ENCODE measurements around the gene PRICKLE4. TPM values are rescaled to one million over a fixed set of nuclear protein-coding genes. Genes with fewer than 3 reads are reported as not detected.

Gene PRICKLE4
- total and polyA plus RNA-seq, 2 of the 13 experiments (the other 11 are each of a cell fraction or from before 2014, with no cell fraction given): 0.92 to 1.2 TPM

DNA sequence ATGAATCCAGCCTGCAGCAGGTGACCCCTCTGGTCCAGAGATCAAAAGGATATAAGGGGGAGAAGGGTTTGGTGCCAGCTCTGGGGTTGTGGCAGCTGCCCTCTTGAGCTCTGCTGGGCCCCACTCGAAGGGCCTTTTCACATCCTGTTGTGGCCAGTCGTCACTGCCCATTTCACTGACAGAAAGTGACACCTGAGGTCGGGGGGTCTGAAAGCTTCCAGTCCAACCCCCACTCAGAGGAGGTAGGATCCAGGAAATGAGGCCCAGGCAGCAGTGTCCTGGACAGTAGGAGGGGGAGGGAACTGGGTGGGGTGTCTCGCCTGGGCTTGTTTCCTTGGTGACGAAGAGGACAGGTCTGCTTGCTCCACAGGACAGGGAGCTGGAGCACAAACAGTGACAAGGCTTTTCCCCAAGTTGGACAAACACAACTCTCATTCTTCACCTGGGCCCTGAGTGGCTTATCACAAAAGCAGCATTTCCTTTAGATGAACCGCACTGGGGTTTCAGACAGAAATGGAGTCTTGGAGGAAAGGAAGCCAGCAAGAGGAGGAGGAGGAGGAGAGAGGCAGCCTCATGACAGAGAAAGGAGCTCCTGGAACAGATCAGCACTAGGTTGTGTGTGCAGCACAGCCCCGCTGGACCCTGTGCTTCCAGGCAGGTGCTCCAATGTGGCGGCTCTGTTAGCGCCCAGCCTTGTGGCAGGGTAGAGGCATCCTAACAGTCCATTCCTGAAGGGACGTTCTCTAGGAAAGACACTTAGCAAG, 11.9 kb upstream of the PRICKLE4 start (continued):
- TF ChIP-seq, protein P1, sequence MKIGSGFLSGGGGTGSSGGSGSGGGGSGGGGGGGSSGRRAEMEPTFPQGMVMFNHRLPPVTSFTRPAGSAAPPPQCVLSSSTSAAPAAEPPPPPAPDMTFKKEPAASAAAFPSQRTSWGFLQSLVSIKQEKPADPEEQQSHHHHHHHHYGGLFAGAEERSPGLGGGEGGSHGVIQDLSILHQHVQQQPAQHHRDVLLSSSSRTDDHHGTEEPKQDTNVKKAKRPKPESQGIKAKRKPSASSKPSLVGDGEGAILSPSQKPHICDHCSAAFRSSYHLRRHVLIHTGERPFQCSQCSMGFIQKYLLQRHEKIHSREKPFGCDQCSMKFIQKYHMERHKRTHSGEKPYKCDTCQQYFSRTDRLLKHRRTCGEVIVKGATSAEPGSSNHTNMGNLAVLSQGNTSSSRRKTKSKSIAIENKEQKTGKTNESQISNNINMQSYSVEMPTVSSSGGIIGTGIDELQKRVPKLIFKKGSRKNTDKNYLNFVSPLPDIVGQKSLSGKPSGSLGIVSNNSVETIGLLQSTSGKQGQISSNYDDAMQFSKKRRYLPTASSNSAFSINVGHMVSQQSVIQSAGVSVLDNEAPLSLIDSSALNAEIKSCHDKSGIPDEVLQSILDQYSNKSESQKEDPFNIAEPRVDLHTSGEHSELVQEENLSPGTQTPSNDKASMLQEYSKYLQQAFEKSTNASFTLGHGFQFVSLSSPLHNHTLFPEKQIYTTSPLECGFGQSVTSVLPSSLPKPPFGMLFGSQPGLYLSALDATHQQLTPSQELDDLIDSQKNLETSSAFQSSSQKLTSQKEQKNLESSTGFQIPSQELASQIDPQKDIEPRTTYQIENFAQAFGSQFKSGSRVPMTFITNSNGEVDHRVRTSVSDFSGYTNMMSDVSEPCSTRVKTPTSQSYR (CRISPR knock-in tag; IDR thresholded peaks at IDR 0.05; ENCODE audit: borderline replicate concordance): peak; percentile 83
- TF ChIP-seq NCOA5 (CRISPR knock-in tag; IDR thresholded peaks at IDR 0.05): no peak
- TF ChIP-seq, protein P2, sequence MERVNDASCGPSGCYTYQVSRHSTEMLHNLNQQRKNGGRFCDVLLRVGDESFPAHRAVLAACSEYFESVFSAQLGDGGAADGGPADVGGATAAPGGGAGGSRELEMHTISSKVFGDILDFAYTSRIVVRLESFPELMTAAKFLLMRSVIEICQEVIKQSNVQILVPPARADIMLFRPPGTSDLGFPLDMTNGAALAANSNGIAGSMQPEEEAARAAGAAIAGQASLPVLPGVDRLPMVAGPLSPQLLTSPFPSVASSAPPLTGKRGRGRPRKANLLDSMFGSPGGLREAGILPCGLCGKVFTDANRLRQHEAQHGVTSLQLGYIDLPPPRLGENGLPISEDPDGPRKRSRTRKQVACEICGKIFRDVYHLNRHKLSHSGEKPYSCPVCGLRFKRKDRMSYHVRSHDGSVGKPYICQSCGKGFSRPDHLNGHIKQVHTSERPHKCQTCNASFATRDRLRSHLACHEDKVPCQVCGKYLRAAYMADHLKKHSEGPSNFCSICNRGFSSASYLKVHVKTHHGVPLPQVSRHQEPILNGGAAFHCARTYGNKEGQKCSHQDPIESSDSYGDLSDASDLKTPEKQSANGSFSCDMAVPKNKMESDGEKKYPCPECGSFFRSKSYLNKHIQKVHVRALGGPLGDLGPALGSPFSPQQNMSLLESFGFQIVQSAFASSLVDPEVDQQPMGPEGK (CRISPR knock-in tag; IDR thresholded peaks at IDR 0.05): peak; percentile 89
- peak; percentile 55 for TF ChIP-seq HDAC2 (CRISPR knock-in tag; IDR thresholded peaks at IDR 0.05)
- no peak for TF ChIP-seq ZNF547 (CRISPR knock-in tag; IDR thresholded peaks at IDR 0.05)
- TF ChIP-seq EED (CRISPR knock-in tag; IDR thresholded peaks at IDR 0.05): no peak
- TF ChIP-seq, protein P3, sequence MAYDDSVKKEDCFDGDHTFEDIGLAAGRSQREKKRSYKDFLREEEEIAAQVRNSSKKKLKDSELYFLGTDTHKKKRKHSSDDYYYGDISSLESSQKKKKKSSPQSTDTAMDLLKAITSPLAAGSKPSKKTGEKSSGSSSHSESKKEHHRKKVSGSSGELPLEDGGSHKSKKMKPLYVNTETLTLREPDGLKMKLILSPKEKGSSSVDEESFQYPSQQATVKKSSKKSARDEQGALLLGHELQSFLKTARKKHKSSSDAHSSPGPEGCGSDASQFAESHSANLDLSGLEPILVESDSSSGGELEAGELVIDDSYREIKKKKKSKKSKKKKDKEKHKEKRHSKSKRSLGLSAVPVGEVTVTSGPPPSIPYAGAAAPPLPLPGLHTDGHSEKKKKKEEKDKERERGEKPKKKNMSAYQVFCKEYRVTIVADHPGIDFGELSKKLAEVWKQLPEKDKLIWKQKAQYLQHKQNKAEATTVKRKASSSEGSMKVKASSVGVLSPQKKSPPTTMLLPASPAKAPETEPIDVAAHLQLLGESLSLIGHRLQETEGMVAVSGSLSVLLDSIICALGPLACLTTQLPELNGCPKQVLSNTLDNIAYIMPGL (CRISPR knock-in tag; IDR thresholded peaks at IDR 0.05; ENCODE audit: borderline replicate concordance in 1 of 2, low read depth in 1 of 2): no peak; a peak in 1 of 4 replicates
- TF ChIP-seq, protein P4, sequence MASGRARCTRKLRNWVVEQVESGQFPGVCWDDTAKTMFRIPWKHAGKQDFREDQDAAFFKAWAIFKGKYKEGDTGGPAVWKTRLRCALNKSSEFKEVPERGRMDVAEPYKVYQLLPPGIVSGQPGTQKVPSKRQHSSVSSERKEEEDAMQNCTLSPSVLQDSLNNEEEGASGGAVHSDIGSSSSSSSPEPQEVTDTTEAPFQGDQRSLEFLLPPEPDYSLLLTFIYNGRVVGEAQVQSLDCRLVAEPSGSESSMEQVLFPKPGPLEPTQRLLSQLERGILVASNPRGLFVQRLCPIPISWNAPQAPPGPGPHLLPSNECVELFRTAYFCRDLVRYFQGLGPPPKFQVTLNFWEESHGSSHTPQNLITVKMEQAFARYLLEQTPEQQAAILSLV (CRISPR knock-in tag; IDR thresholded peaks at IDR 0.05; ENCODE audit: borderline replicate concordance): no peak
- TF ChIP-seq TBX2 (CRISPR knock-in tag; IDR thresholded peaks at IDR 0.05; ENCODE audit: borderline replicate concordance): peak; percentile 91
- no peak; the same call in 1 of the 2 replicates for TF ChIP-seq NFKB2 (CRISPR knock-in tag; IDR thresholded peaks at IDR 0.05; ENCODE audit: borderline replicate concordance)
- peak; percentile 68; the same call in 1 of the 2 replicates for TF ChIP-seq SALL2 (CRISPR knock-in tag; IDR thresholded peaks at IDR 0.05)
- no peak for TF ChIP-seq ZSCAN21 (CRISPR knock-in tag; IDR thresholded peaks at IDR 0.05; ENCODE audit: borderline replicate concordance)
- TF ChIP-seq, protein P5, sequence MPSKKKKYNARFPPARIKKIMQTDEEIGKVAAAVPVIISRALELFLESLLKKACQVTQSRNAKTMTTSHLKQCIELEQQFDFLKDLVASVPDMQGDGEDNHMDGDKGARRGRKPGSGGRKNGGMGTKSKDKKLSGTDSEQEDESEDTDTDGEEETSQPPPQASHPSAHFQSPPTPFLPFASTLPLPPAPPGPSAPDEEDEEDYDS (CRISPR knock-in tag; IDR thresholded peaks at IDR 0.05): no peak
- TF ChIP-seq MTF1 (CRISPR knock-in tag; IDR thresholded peaks at IDR 0.05): no peak
- TF ChIP-seq, protein P6, sequence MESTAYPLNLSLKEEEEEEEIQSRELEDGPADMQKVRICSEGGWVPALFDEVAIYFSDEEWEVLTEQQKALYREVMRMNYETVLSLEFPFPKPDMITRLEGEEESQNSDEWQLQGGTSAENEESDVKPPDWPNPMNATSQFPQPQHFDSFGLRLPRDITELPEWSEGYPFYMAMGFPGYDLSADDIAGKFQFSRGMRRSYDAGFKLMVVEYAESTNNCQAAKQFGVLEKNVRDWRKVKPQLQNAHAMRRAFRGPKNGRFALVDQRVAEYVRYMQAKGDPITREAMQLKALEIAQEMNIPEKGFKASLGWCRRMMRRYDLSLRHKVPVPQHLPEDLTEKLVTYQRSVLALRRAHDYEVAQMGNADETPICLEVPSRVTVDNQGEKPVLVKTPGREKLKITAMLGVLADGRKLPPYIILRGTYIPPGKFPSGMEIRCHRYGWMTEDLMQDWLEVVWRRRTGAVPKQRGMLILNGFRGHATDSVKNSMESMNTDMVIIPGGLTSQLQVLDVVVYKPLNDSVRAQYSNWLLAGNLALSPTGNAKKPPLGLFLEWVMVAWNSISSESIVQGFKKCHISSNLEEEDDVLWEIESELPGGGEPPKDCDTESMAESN (CRISPR knock-in tag; conservative IDR thresholded peaks at IDR 0.05): peak; percentile 59; the same call in 1 of the 2 replicates
- peak; percentile 43; the same call in 1 of the 2 replicates for TF ChIP-seq KDM5B (CRISPR knock-in tag; IDR thresholded peaks at IDR 0.05; ENCODE audit: borderline replicate concordance)
- 0 out of 2 replicates have a peak, but pooled peaks have one; percentile 40 for TF ChIP-seq CREM (IDR thresholded peaks at IDR 0.05)
- no peak for TF ChIP-seq CREM (CRISPR knock-in tag; IDR thresholded peaks at IDR 0.05)

Data from HepG2 (cell line).